ENCODE results near the gene SYT12.
A peak's percentile ranks its signal among the peaks of the same experiment; 100 is the strongest.

Gene SYT12

GRCh38 chr11:66978717-66979116 is 44.2 kb upstream of the SYT12 start:
- peaks cover 11% of the 10 kb centered on the region for H3K4me1 ChIP-seq (ENCODE audit: control insufficient read depth, low read length)
- no peaks in the 10 kb centered on the region for H3F3A ChIP-seq (ENCODE audit: control insufficient read depth, insufficient read depth)
- H3K4me2 ChIP-seq (ENCODE audit: low read length) = no peak overlapping the region
- H3K36me3 ChIP-seq (ENCODE audit: control insufficient read depth, low read length) = no peaks in the 10 kb centered on the region
- no peaks in the 10 kb centered on the region for H3K79me2 ChIP-seq (ENCODE audit: control insufficient read depth, low read length)
- TF ChIP-seq, protein P1, sequence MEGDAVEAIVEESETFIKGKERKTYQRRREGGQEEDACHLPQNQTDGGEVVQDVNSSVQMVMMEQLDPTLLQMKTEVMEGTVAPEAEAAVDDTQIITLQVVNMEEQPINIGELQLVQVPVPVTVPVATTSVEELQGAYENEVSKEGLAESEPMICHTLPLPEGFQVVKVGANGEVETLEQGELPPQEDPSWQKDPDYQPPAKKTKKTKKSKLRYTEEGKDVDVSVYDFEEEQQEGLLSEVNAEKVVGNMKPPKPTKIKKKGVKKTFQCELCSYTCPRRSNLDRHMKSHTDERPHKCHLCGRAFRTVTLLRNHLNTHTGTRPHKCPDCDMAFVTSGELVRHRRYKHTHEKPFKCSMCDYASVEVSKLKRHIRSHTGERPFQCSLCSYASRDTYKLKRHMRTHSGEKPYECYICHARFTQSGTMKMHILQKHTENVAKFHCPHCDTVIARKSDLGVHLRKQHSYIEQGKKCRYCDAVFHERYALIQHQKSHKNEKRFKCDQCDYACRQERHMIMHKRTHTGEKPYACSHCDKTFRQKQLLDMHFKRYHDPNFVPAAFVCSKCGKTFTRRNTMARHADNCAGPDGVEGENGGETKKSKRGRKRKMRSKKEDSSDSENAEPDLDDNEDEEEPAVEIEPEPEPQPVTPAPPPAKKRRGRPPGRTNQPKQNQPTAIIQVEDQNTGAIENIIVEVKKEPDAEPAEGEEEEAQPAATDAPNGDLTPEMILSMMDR (IDR thresholded peaks at IDR 0.05; ENCODE audit: low read depth, low read length, poor library complexity, severe bottlenecking) = no peak
- no peak for TF ChIP-seq EZH2phosphoT487 (IDR thresholded peaks at IDR 0.05; ENCODE audit: borderline replicate concordance, low read length)
- no peaks in the 10 kb centered on the region for H3K9me3 ChIP-seq (ENCODE audit: control insufficient read depth, insufficient read depth, low read length)
- H3K4me3 ChIP-seq (ENCODE audit: low read length) = no peak overlapping the region
- no peaks in the 10 kb centered on the region for H3K9me2 ChIP-seq (replicated peaks; ENCODE audit: control insufficient read depth, low read length)
- H3K27ac ChIP-seq (ENCODE audit: low read depth, low read length) = no peak overlapping the region
- no peaks in the 10 kb centered on the region for H4K20me1 ChIP-seq (ENCODE audit: control insufficient read depth, insufficient read depth, low read depth, low read length)
- no peaks in the 10 kb centered on the region for H3K27me3 ChIP-seq (ENCODE audit: control insufficient read depth, low read length)

GRCh38 chr11:66979336-66979980 is 43.5 kb upstream of the SYT12 start:
- H3K4me1 ChIP-seq (ENCODE audit: control insufficient read depth, low read length) = peaks cover 11% of the 10 kb centered on the region
- no peak overlapping the region for H3K4me3 ChIP-seq (ENCODE audit: low read length)
- no peak overlapping the region for H3K27ac ChIP-seq (ENCODE audit: low read depth, low read length)
- H3K4me2 ChIP-seq (ENCODE audit: low read length) = no peak overlapping the region
- H3K36me3 ChIP-seq (ENCODE audit: control insufficient read depth, low read length) = no peaks in the 10 kb centered on the region
- no peaks in the 10 kb centered on the region for H3K9me2 ChIP-seq (replicated peaks; ENCODE audit: control insufficient read depth, low read length)
- no peaks in the 10 kb centered on the region for H3F3A ChIP-seq (ENCODE audit: control insufficient read depth, insufficient read depth)
- no peaks in the 10 kb centered on the region for H3K27me3 ChIP-seq (ENCODE audit: control insufficient read depth, low read length)
- no peaks in the 10 kb centered on the region for H3K79me2 ChIP-seq (ENCODE audit: control insufficient read depth, low read length)
- H4K20me1 ChIP-seq (ENCODE audit: control insufficient read depth, insufficient read depth, low read depth, low read length) = no peaks in the 10 kb centered on the region
- no peaks in the 10 kb centered on the region for H3K9me3 ChIP-seq (ENCODE audit: control insufficient read depth, insufficient read depth, low read length)
- TF ChIP-seq EZH2phosphoT487 (IDR thresholded peaks at IDR 0.05; ENCODE audit: borderline replicate concordance, low read length) = no peak
- TF ChIP-seq, protein P1 (IDR thresholded peaks at IDR 0.05; ENCODE audit: low read depth, low read length, poor library complexity, severe bottlenecking) = no peak

DNA sequence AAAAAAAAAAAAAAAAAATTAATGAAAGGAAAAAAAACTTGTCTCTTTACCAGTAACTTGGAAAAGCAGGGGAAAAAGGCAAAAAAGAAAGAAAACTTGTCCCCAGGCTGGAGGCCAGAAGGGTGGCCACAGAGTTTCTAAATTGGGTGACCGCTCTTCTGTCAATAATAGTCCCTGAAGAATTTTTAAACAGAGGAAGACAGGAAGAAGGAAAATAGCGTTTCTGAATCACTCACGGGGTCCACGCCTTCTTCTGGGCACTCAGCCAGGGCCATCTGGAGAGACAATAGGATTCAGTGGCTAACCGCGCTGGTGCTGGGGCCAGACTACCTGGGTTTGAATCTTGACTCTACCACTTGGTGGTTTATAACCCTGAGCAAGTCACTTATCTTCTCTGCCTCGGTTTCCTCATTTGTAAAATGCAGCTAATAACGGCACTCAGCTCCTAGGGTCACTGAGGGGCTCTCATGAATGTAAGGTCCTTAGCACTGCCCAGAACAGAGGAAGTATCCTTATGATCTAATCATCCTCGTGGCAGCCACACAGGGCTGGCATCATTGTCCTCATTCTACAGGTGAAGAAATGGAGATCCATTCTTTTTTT is 40.9 kb upstream of the SYT12 start:
- no peaks in the 10 kb centered on the region for H4K20me1 ChIP-seq (ENCODE audit: control insufficient read depth, insufficient read depth, low read depth, low read length)
- H3F3A ChIP-seq (ENCODE audit: control insufficient read depth, insufficient read depth) = no peaks in the 10 kb centered on the region
- no peak overlapping the region for H3K27ac ChIP-seq (ENCODE audit: low read depth, low read length)
- peaks cover 9% of the 10 kb centered on the region; the same call in 1 of the 2 replicates for H3K27me3 ChIP-seq (ENCODE audit: control insufficient read depth, low read length)
- peaks cover 11% of the 10 kb centered on the region for H3K4me1 ChIP-seq (ENCODE audit: control insufficient read depth, low read length)
- H3K36me3 ChIP-seq (ENCODE audit: control insufficient read depth, low read length) = no peaks in the 10 kb centered on the region
- no peaks in the 10 kb centered on the region for H3K9me3 ChIP-seq (ENCODE audit: control insufficient read depth, insufficient read depth, low read length)
- H3K4me2 ChIP-seq (ENCODE audit: low read length) = peak overlapping the region; percentile 34
- no peaks in the 10 kb centered on the region for H3K9me2 ChIP-seq (replicated peaks; ENCODE audit: control insufficient read depth, low read length)
- H3K79me2 ChIP-seq (ENCODE audit: control insufficient read depth, low read length) = no peaks in the 10 kb centered on the region
- H3K4me3 ChIP-seq (ENCODE audit: low read length) = no peak overlapping the region
- TF ChIP-seq EZH2phosphoT487 (IDR thresholded peaks at IDR 0.05; ENCODE audit: borderline replicate concordance, low read length) = no peak
- TF ChIP-seq, protein P1 (IDR thresholded peaks at IDR 0.05; ENCODE audit: low read depth, low read length, poor library complexity, severe bottlenecking) = no peak
